CD4-positive, alpha-beta T cell (primary cell): ENCODE data around the gene SIGLEC11. TPM values are rescaled to one million over a fixed set of nuclear protein-coding genes. Genes with fewer than 3 reads are reported as not detected.

Source experiments
- ATAC-seq: fragments of 200-7000 bp; cut with Tn5 transposase; one replicate; pipeline ENCODE4 v1.10.0; 2022; ENCODE audit warnings: mild to moderate bottlenecking; ENCODE audit not compliant: poor library complexity
- CTCF ChIA-PET: fragments of 350-600 bp; sonication (Branson Sonifier 250); formaldehyde crosslinking; loops from one replicate; lab custom pipeline; 2021; ENCODE audit warnings: antibody characterized with exemption, inconsistent platforms; lab: Charles Lee
- POLR2A ChIA-PET: fragments of 350-600 bp; sonication (Branson Sonifier 250); formaldehyde crosslinking; loops from one replicate; lab custom pipeline; 2021; ENCODE audit warnings: antibody characterized with exemption, inconsistent platforms; lab: Charles Lee
- DNase-seq, 14 experiments: peaks; one replicate each; pipeline ENCODE4 v3.0.0-alpha.2; 2013 to 2020; ENCODE audit warnings: mixed read lengths in 2 of 14
- H3K27ac ChIP-seq, 2 donors: one replicate each; pipeline versions ENCODE4 v1.5.1 to v1.7.0; 2013; ENCODE audit warnings: low read length in 2 of 2, low read depth in 1 of 2, mild to moderate bottlenecking in 1 of 2
- H3K27me3 ChIP-seq, 2 experiments: 1 replicate in 1 of 2; 2 replicates in 1 of 2; pipeline versions ENCODE4 v1.6.1 to v1.7.0; 2013; ENCODE audit warnings: low read length in 2 of 2, control low read depth in 1 of 2, mild to moderate bottlenecking in 1 of 2, moderate library complexity in 1 of 2; ENCODE audit not compliant: insufficient read depth in 2 of 2, control insufficient read depth in 1 of 2
- H3K36me3 ChIP-seq: one replicate; pipeline ENCODE4 v1.6.1; 2013; ENCODE audit warnings: low read length, control low read depth; ENCODE audit not compliant: insufficient read depth
- H3K4me1 ChIP-seq: one replicate; pipeline ENCODE4 v1.6.1; 2013; ENCODE audit warnings: low read length, control low read depth; ENCODE audit not compliant: insufficient read depth
- H3K4me3 ChIP-seq: one replicate; pipeline ENCODE4 v1.5.1; 2013; ENCODE audit warnings: mild to moderate bottlenecking, low read length, moderate library complexity
- H3K9me3 ChIP-seq, 2 experiments: 1 replicate in 1 of 2; 2 replicates in 1 of 2; pipeline versions ENCODE4 v1.6.1 to v1.7.0; 2013; ENCODE audit warnings: low read length in 2 of 2, mild to moderate bottlenecking in 2 of 2, control low read depth in 1 of 2, moderate library complexity in 1 of 2; ENCODE audit not compliant: control insufficient read depth in 1 of 2, insufficient read depth in 1 of 2
- H3K27ac Mint-ChIP-seq: one replicate; pipeline ENCODE4 v1.8.0; 2020; ENCODE audit warnings: mixed read lengths
- H3K27me3 Mint-ChIP-seq: one replicate; pipeline ENCODE4 v1.8.0; 2021; ENCODE audit warnings: mixed read lengths
- H3K36me3 Mint-ChIP-seq: one replicate; pipeline ENCODE4 v1.8.0; 2021; ENCODE audit warnings: low read depth, mixed read lengths
- H3K4me1 Mint-ChIP-seq: one replicate; pipeline ENCODE4 v1.8.0; 2021; ENCODE audit warnings: low read depth, mixed read lengths
- H3K4me3 Mint-ChIP-seq: one replicate; pipeline ENCODE4 v1.8.0; 2020; ENCODE audit warnings: mild to moderate bottlenecking, mixed read lengths
- H3K9me3 Mint-ChIP-seq: one replicate; pipeline ENCODE4 v1.8.0; 2020; ENCODE audit warnings: mixed read lengths
- CTCF ChIP-seq: fragments of 200-600 bp; IDR thresholded peaks from one replicate; pipeline ENCODE4 v1.8.0; 2022; ENCODE audit warnings: antibody characterized with exemption, mild to moderate bottlenecking
- intact Hi-C, 2 experiments: fragments of 100-400 bp; cut with DNase I in 1 of 2; cut with micrococcal nuclease in 1 of 2; formaldehyde crosslinking; loops; one replicate each; pipeline versions ENCODE4 v1.15.1 to v1.9.0; 2023 to 2025; cut with DNase I, micrococcal nuclease
- total RNA-seq, 174 experiments: library from RNA in 2 of 174; stranded (reverse) in 2 of 174; gene quantifications; one replicate each; pipeline ENCODE4 v1.2.3 and lab custom pipeline; 2021 to 2026

The SIGLEC11 gene
- total RNA-seq, 2 experiments from 2014 or later, result 0.08 TPM; not detected in 1

- ChIA-PET CTCF (interaction anchor here (1.3 kb wide), 1 partner anchor 40 kb away, joined by 10 read pairs; no protein-coding TSS in a partner anchor), POLR2A (interaction anchor here (1.3 to 2.6 kb wide), 7 partner anchors 34 to 164 kb away, joined by 5 to 41 read pairs (median 12); partner anchors contain the start of genes AKT1S1, AP2A1, IL4I1 and MED25)
- Histone ChIP-seq H3K4me1 (peaks cover 70% of the 10 kb centered on the region), H3K36me3 (peaks cover 17% of the 10 kb centered on the region), H3K27me3 (no peaks in the 10 kb centered on the region), H3K9me3 (peaks cover 0 to 4% of the 10 kb centered on the region in 2 experiments), H3K4me3 (no peak overlapping the region), H3K27ac (peak overlapping the region; percentile 32 to 93)
- TF ChIP-seq CTCF, result no peak
- peaks cover 5% of the 10 kb centered on the region for H3K27me3 Mint-ChIP-seq
- intact Hi-C loops, result loop anchor here (5.0 kb wide), 2 partner anchors 33 to 582 kb away; partner anchors contain the start of genes ASPDH (in 1 of the 2), IL4I1 (in 1 of the 2) and JOSD2 (in 1 of the 2)
- H3K9me3 Mint-ChIP-seq, result no peaks in the 10 kb centered on the region
- H3K36me3 Mint-ChIP-seq, result peaks cover 33% of the 10 kb centered on the region
- no peak for ATAC-seq
- peak overlapping the region; percentile 96 for H3K27ac Mint-ChIP-seq
- H3K4me3 Mint-ChIP-seq, result peak overlapping the region; percentile 42
- DNase-seq, result peak in 3 of 14 experiments; percentile 24 to 74 (median 47)
- H3K4me1 Mint-ChIP-seq, result peaks cover 63% of the 10 kb centered on the region
These were observed 30.4 kb downstream of the SIGLEC11 start for GRCh38 chr19:49930483-49931011.

DNA sequence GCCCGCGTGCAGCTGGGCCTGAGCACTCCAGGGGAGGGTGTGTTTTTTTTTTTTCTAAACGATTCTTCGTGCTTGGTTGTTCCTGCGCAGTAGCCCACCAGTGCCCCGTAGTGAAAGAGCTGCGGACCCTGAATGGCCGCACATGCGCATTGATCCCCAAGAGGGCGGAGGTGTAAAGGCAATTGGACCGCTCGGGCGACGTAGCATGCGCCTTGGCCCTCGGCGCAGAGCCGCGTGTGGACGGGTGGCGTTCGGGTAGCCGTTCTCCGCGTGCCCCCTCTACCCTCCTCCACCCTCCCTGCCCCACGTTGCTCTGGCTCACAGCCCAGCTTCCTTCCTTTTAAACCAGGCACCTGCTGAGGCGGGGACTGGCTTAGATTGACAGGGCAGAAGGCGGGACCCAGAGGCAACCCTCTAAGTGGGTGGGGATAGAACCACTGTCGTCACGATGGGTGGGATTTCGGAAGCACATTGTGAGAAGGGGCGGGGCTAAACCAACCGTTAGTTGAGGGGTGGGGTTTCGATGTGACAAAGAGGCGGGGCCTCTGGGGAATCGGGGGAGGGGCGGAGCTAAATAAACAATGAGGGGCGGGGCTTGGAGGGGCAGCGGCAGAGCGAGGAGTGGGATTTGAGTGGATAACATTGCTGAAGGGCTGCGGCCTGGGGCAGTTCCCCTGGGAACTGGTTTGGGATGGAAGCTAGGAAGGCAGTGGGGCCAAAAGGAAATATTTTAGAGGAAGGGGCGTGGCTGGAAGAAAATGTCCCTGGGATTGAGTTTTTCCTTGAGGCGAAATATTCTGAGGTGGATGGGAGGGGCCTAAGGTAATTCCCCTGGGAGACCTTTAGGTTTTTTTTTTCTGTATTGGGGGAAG lies 31.1 kb downstream of the SIGLEC11 start:
- H3K27ac Mint-ChIP-seq, result peak overlapping the region; percentile 96
- ATAC-seq (peak; percentile 87), DNase-seq (peak; percentile 82 to 98 (median 90))
- H3K36me3 Mint-ChIP-seq, result peaks cover 39% of the 10 kb centered on the region
- Histone ChIP-seq H3K27me3 (no peaks in the 10 kb centered on the region), H3K36me3 (peaks cover 24% of the 10 kb centered on the region), H3K9me3 (peaks cover 0 to 4% of the 10 kb centered on the region in 2 experiments), H3K4me3 (peak overlapping the region; percentile 89), H3K27ac (peak overlapping the region; percentile 90 to 93), H3K4me1 (peaks cover 73% of the 10 kb centered on the region)
- peak overlapping the region; percentile 99 for H3K4me3 Mint-ChIP-seq
- H3K27me3 Mint-ChIP-seq, result peaks cover 5% of the 10 kb centered on the region
- H3K9me3 Mint-ChIP-seq, result no peaks in the 10 kb centered on the region
- CTCF ChIA-PET, result interaction anchor here (0.7 to 1.3 kb wide), 3 partner anchors 11 to 53 kb away, joined by 3 to 10 read pairs (median 3); partner anchors contain the start of genes AKT1S1 and TBC1D17
- POLR2A ChIA-PET, result interaction anchor here (0.7 to 2.6 kb wide), 15 partner anchors 18 to 941 kb away, joined by 3 to 41 read pairs (median 6); partner anchors contain the start of genes AKT1S1, AP2A1, IL4I1 and MED25
- intact Hi-C loops, result loop anchor here (1.0 to 5.0 kb wide), 7 partner anchors 33 to 582 kb away; partner anchors contain the start of genes AKT1S1 (in 1 of the 2), ASPDH (in 1 of the 2), IL4I1 (in 1 of the 2) and JOSD2 (in 1 of the 2)
- H3K4me1 Mint-ChIP-seq, result peaks cover 66% of the 10 kb centered on the region
- TF ChIP-seq CTCF, result no peak

DNA sequence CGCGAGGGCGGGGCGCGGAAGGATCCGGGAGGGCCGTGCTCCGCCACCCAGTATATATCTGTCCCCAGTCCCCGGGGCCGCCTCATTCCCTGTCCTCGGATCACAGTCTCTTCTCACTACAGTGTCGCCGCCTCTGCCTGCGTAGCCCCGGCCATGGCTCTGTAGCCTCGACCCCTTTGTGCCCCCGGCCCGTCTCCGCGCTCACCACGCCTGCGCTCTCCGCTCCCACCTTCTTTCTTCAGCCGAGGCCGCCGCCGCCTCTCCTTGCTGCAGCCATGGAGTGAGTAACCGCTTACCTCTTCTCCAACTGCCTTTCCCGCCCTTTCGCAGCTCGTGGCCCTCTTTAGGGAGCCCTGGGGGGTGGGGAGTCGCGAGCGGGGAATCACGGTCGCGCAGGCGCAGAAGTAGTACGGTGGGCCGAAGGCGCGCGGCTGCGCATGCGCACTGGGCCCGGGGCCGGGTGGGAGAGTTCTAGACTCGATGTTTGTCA lies 31.8 kb downstream of the SIGLEC11 start, which contains the start of the genes ATF5 and NUP62:
TSS of gene ATF5 (plus strand) at position 85 of the 490 bp plus-strand sequence. CDS start 1,646 bp downstream, outside the sequence.
TSS of gene NUP62 (minus strand) at position 384 of the 490 bp plus-strand sequence. CDS start 19,697 bp downstream, outside the sequence.
- peaks cover 46% of the 10 kb centered on the region for H3K36me3 Mint-ChIP-seq
- peak; percentile 86 to 96 (median 90) for DNase-seq
- Histone ChIP-seq H3K36me3 (peaks cover 31% of the 10 kb centered on the region), H3K27ac (peak within 1 kb of the TSS; percentile 90 to 93), H3K9me3 (peaks cover 0 to 4% of the 10 kb centered on the region in 2 experiments), H3K27me3 (no peaks in the 10 kb centered on the region), H3K4me1 (peaks cover 79% of the 10 kb centered on the region), H3K4me3 (peak within 1 kb of the TSS; percentile 89)
- peak; percentile 2 for ATAC-seq
- ChIA-PET CTCF (interaction anchor here (0.9 to 1.3 kb wide), 3 partner anchors 11 to 39 kb away, joined by 3 to 10 read pairs (median 4); no protein-coding TSS in a partner anchor), POLR2A (interaction anchor here (0.7 to 2.6 kb wide), 15 partner anchors 17 to 940 kb away, joined by 3 to 41 read pairs (median 6); partner anchors contain the start of genes AKT1S1, AP2A1, IL4I1 and MED25)
- peak within 1 kb of the TSS; percentile 96 for H3K27ac Mint-ChIP-seq
- peaks cover 5% of the 10 kb centered on the region for H3K27me3 Mint-ChIP-seq
- H3K4me1 Mint-ChIP-seq, result peaks cover 66% of the 10 kb centered on the region
- peak within 1 kb of the TSS; percentile 99 for H3K4me3 Mint-ChIP-seq
- no peak for TF ChIP-seq CTCF
- H3K9me3 Mint-ChIP-seq, result no peaks in the 10 kb centered on the region
- intact Hi-C loops, result loop anchor here in 1 of 2 experiments (1.0 to 5.0 kb wide), 5 partner anchors 38 to 163 kb away; partner anchors contain the start of genes AKT1S1, MED25, TBC1D17 and VRK3
